ENCODE measurements around the gene NUTF2. TPM values are rescaled to one million over a fixed set of nuclear protein-coding genes. Genes with fewer than 3 reads are reported as not detected.
A peak's percentile ranks its signal among the peaks of the same experiment; 100 is the strongest.
"Not testable (repeated sequence)": the region's sequence is repeated elsewhere in the genome, so short reads cannot be mapped to it uniquely, and the experiment has no call there.

The NUTF2 gene
- total RNA-seq, 1 donor from 2014 or later, result 164 TPM

DNA sequence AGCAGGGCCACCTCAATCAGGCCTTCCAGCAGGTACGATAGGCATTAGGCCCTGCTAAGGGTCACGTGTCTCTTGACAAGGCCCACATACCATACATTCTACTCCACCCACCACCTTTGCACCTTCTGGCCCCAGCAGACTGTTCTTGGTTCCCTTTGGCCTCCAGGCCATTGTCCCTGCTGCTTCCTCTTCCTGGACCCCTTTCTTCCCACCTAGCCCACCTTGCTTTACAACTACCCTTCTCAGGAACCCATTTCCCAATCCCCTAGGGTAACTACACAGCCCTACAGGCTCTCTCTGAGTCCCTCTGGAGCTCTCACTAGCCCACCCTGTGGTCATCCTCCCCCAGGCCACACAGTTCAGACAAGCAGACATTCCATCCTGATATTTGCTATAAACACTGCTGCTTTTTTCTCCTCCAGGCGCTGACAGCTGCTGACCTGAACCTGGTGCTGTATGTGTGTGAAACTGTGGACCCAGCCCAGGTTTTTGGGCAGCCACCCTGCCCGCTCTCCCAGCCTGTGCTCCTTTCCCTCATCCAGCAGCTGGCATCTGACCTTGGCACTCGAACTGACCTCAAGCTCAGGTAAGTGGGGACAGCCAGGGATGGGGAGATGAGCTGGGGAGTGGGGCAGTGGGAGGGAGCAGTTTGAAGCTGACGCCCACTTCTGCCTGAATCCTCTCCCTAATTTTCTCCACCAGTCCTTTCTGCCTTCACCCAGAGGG, 36.6 kb downstream of the NUTF2 start:
- no peak for DNase-seq (ENCODE audit: low read depth in 2 of 2)

DNA sequence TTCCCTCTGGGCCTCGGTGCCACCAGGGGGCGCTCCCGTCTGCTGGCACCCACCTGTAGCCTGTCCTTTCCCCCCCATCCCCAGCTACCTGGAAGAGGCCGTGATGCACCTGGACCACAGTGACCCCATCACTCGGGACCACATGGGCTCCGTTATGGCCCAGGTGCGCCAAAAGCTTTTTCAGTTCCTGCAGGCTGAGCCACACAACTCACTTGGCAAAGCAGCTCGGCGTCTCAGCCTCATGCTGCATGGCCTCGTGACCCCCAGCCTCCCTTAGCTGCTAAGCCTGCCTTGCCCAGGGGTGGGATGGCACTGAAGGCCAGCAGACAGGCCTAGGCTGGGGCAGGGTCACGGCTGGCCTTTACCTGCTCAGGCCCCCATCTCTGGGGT, 37.1 kb downstream of the NUTF2 start:
- DNase-seq (ENCODE audit: low read depth in 2 of 2), result peak; percentile 60 to 72

DNA sequence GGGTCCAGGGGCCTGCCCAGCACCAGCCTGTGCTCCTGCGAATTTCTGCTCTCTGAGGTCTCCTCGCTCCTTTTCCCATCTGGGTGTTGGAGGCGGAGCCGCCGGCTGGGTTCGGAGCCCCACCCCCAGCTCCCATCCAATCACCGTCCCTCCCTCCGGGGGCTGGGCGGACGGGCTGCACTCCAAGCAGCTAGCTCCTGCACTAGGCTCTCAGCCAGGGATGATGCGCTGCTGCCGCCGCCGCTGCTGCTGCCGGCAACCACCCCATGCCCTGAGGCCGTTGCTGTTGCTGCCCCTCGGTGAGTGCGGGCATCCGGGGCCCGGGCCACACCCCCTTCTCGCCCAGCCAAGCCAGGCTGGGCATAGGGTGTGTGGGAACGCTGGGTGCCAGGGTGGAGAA, 38.0 kb downstream of the NUTF2 start, which contains the start of gene NRN1L:
Gene NRN1L, plus strand, starts transcription at position 202 of the 400 bp plus-strand sequence. Its CDS starts 19 bp downstream, at position 221.
- DNase-seq (ENCODE audit: low read depth in 2 of 2), result peak; percentile 76 to 93

DNA sequence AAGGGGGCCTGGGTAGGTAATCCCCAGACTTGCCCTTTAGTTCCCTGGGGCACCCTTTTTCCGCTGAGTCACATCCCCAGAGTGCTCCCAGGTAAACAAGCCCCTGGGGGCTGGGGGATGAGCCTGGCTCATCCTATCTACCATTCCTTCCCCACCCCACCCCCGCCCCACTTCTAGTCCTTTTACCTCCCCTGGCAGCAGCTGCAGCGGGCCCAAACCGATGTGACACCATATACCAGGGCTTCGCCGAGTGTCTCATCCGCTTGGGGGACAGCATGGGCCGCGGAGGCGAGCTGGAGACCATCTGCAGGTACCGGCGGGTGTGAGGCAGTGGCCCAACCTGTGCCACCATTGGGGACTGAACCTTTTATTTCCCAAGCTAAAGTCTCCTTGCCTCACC, 38.8 kb downstream of the NUTF2 start:
- no peak for DNase-seq (ENCODE audit: low read depth in 2 of 2)

DNA sequence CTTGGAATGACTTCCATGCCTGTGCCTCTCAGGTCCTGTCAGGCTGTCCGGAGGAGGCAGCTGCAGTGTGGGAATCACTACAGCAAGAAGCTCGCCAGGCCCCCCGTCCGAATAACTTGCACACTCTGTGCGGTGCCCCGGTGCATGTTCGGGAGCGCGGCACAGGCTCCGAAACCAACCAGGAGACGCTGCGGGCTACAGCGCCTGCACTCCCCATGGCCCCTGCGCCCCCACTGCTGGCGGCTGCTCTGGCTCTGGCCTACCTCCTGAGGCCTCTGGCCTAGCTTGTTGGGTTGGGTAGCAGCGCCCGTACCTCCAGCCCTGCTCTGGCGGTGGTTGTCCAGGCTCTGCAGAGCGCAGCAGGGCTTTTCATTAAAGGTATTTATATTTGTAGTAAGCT, 39.2 kb downstream of the NUTF2 start:
- DNase-seq (ENCODE audit: low read depth in 2 of 2), result no peak

- DNase-seq (ENCODE audit: low read depth in 2 of 2), result no peak
Measured at GRCh38 chr16:67886387-67886786, 39.7 kb downstream of the NUTF2 start.

GRCh38 chr16:67888331-67888730, 41.6 kb downstream of the NUTF2 start:
- no peak for DNase-seq (ENCODE audit: low read depth in 2 of 2)

DNA sequence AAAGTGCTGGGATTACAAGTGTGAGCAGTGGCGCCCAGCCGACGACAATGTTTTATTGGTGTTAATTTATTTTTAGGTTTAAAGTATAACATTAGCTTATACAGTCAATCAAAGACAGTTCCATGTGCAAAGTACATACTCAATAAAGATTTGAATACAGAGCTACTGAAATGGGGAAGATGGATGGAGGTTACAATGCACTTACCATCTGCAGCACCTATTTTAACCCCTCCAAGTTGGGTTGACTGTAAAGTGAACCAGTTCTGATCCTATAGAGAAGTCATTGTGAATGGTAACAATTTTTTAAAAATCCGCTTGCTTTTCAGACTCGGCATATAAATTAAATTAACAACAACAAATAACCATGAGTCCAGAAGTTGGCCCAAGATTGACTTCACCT, 45.6 kb downstream of the NUTF2 start:
- no peak for DNase-seq (ENCODE audit: low read depth in 2 of 2)

DNA sequence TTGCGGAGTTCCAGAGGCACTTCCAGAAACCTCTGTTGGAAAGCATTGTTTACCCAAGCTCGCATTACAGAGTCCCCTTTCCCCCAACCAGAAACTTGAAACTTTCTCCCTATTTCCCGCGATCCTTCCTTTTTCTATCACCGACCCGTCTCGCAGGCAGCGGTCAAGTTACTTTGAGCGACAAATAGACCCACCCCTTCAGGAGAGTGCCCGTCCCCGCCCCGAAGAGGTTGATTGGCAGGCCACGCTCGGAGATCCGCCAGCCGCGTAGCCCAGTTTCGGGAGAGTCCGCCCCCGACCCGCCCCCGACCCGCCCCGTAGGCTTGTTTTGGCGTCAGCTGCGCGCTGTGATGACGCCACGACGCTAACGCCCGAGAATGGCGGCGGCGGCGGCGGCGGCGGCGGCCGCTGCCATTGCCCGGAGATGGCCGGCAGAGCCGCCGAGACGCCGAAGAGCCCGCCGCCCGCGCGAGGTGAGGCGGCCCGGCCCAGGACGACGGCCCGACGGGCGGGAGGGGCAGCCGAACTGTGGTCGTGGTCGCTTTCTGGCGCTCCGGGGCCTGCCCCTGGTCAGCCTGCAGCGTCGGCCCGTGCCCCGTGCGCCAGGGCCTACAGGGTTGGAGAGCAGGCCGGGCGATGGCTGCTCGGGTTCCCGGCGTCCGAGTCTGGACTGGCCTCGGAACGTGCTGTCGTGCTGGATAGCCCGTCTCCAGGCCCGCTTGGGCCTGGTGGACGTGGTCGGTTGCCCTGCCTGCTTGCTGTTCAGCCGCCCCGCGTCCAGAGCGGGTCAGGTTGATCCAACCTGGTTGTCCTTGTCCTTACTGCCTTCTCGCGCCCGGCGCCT, 46.4 kb downstream of the NUTF2 start, which contains the start of gene PSKH1:
Gene PSKH1, plus strand, starts transcription at position 356 of the 844 bp plus-strand sequence. CDS start 15,496 bp downstream, outside the sequence.
- peak; percentile 97 for DNase-seq (ENCODE audit: low read depth in 2 of 2)

GRCh38 chr16:67893743-67894399, 47.1 kb downstream of the NUTF2 start:
- DNase-seq (ENCODE audit: low read depth in 2 of 2), result no peak

DNA sequence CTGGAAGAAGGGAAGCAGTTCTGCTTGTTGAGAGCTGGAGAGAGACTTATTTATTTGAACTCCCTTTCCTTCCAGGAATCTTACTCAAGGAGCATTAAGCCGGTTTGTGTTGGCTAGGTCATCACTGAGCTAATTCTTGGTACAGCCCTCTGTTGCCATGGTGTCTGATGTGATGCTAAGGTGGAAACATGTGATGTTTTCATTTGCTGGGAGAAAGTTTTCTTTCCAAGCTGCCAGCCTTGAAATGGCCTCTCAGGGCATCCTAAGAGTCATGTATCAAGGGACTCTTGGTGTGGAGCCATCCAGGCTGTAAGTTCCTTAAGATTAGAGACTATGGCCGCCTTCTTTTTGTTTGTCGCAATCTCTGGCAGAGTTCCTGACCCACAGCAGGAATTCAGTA, 50.5 kb downstream of the NUTF2 start:
- DNase-seq (ENCODE audit: low read depth in 2 of 2), result peak in 1 of 2 donors; percentile 81

- DNase-seq (ENCODE audit: low read depth in 2 of 2), result no peak
Measured at GRCh38 chr16:67901734-67902133, 55.0 kb downstream of the NUTF2 start.

- peak; percentile 44 to 86 for DNase-seq (ENCODE audit: low read depth in 2 of 2)
Measured at GRCh38 chr16:67902831-67903230, 56.1 kb downstream of the NUTF2 start.

DNA sequence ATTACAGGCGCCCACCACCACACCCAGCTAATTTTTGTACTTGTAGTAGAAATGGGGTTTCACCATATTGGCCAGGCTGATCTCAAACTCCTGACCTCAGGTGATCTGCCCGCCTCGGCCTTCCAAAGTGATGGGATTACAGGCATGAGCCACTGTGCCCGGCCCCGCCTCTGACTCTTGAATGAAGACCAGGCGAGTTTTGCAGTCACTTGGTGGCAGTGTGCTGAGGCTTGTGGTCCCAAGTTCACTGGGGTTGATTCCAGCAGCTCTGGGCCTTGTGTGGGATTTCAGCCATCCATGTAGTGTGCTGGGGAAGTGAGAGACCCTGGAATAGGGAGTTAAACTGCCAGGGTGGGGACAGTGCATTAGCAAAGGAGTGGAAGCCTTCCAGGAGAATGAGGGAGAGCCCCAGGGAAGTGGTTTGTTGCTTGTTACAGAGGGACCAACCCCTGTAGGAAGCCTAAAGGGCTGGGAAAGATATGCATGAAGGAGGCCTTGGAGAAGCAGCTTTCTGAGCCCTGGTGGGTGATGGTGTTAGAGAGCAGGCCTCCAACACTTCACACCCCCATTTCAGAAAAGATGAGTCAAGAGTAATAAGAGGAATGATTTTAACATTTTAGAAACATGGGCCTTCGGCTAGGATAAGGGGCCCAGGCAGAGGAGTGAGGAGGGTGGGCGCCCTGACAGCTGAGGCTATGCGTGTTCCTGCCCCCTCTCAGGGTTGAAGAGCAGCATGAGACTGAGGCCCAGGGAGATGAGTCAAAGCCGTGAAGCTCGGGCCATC, 60.9 kb downstream of the NUTF2 start:
- no peak for DNase-seq (ENCODE audit: low read depth in 2 of 2)

GRCh38 chr16:67909056-67909742, 62.5 kb downstream of the NUTF2 start:
- no peak for DNase-seq (ENCODE audit: low read depth in 2 of 2)

- DNase-seq (ENCODE audit: low read depth in 2 of 2), result peak in 1 of 2 donors; percentile 60
Measured at GRCh38 chr16:67910158-67910557, 63.4 kb downstream of the NUTF2 start.

DNA sequence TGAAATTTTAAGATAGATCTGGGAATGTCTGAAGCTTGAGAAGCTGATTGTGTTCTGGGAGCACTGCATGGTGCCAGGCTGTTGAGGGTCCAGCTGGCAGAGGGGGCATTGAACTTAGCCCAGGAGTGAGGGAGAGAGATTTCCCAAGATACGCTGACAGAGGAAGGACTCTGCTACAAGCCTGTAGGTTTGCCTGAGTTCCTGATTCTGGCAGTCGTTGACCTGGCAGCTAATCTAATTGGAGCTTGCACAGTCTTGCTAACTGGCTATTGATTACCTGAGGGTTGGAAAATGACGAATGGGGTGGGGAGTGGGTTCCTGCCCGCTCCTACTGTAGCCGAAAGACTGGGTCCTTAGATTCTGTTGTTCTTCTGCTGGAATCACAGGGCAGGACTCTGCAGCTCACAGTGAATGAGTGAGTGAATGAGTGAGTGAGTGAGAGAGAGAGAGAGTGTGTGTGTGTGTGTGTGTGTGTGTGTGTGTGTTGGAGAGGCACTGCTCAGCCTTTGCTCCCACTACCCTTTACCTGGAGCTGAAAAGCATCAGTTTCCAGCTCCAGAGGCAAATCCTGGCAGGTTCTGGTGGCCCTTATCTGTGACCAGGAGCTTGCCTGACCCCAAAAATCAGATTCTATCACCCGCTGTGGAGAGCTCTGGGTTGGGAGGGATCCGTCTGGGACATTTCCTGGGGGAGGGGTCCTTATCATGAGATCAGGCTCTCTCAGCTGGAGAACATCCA, 68.2 kb downstream of the NUTF2 start:
- no peak for DNase-seq (ENCODE audit: low read depth in 2 of 2)

DNA sequence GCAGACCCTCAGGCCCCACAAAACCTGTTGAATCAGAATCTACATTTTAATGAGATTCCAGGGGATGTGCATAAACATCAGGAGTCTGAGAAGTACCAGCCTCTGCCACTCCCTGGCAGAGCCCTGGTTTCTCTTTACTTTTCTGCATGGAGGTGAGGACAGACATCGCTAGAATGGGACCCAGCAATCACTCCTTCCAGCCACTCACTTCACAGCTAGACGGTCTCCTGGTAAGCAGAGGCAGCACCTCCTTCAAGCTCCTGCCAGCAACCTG, 68.7 kb downstream of the NUTF2 start:
- DNase-seq (ENCODE audit: low read depth in 2 of 2), result not testable (repeated sequence)

- peak in 1 of 2 donors; percentile 50 for DNase-seq (ENCODE audit: low read depth in 2 of 2)
Measured at GRCh38 chr16:67915831-67916723, 69.3 kb downstream of the NUTF2 start.

All from lung microvascular endothelial cell (primary cell).